GM12801 (cell line): Measurements from ENCODE around the gene OR4Q3.
"Not testable (repeated sequence)": the region's sequence is repeated elsewhere in the genome, so short reads cannot be mapped to it uniquely, and the experiment has no call there.

Experiments used
- CTCF ChIP-seq: IDR thresholded peaks from one replicate; pipeline ENCODE4 v1.5.1; 2011; ENCODE audit warnings: control low read depth; ENCODE audit not compliant: insufficient read length; ENCODE audit errors: extremely low read depth

OR4Q3 gene

DNA sequence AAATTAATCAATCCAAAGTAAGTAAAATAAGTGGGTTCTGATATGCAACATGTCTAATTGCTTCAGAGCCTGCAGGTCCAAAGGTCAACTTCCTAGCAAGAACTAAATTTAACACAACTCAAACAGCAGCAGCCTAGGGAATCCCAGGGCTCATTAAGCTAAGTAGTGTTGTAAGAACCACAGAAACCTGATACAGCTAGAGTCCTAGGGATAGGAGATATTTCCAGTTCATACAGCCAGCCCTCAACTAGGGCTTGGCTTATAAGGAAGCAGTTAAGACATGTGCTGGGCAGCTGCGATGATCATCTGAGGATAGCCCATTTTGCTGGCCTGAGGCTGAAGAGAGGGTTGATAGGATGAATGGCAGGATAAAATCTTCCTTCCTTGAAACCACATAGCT is at the start of gene OR4Q3:
Gene OR4Q3 (plus strand): TSS at position 316 of the 400 bp plus-strand sequence.
- TF ChIP-seq CTCF = no peak

GRCh38 chr14:19729359-19729758 is 14.0 kb upstream of the OR4Q3 start:
- no peak for TF ChIP-seq CTCF

GRCh38 chr14:19729763-19730162 is 13.6 kb upstream of the OR4Q3 start:
- TF ChIP-seq CTCF = no peak

- TF ChIP-seq CTCF = no peak
Measured at GRCh38 chr14:19754172-19754571, 10.8 kb downstream of the OR4Q3 start.

- no peak for TF ChIP-seq CTCF
Measured at GRCh38 chr14:19771895-19772430, 28.6 kb downstream of the OR4Q3 start.

GRCh38 chr14:19773204-19773603 is 29.8 kb downstream of the OR4Q3 start, which contains the start of gene OR4M1:
OR4M1 (plus strand) TSS chr14:19773504; CDS start chr14:19780323, 6,819 bp downstream.
- not testable (repeated sequence) for TF ChIP-seq CTCF

DNA sequence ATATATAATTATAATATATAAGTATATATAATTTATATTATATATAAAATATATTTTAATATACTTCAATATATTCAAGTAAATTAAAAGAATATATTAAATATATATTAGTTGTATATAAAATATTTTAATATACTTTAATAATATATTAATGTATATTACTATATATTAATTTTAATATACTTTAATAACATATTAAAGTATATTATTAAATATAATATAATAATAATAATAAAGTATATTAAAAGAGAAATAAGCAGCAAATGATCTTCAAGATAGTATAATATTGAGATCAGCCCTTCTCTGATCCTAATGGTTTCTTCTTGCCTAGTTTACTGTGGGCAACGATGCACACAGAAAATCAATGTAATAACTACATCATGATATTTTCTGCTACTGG is 32.2 kb downstream of the OR4Q3 start:
- no peak for TF ChIP-seq CTCF
